MM.1S (cell line): Measurements from ENCODE around the gene LMF1.

Experiments
- CTCF ChIP-seq: fragments of 300-600 bp; sonication (generic); IDR thresholded peaks from 2 replicates; pipeline ENCODE4 v1.5.1; 2016; ENCODE audit warnings: antibody characterized with exemption, low read length, mixed read lengths
- EZH2 ChIP-seq: fragments of 300-600 bp; sonication (generic); optimal IDR thresholded peaks from 2 replicates; pipeline ENCODE3; 2017; ENCODE audit warnings: low read depth, mild to moderate bottlenecking, antibody characterized with exemption, low read length, mixed read lengths
- EZH2phosphoT487 ChIP-seq: fragments of 300-600 bp; sonication (generic); IDR thresholded peaks from 2 replicates; pipeline ENCODE4 v1.6.1; 2018; ENCODE audit warnings: antibody characterized with exemption, low read length

DNA sequence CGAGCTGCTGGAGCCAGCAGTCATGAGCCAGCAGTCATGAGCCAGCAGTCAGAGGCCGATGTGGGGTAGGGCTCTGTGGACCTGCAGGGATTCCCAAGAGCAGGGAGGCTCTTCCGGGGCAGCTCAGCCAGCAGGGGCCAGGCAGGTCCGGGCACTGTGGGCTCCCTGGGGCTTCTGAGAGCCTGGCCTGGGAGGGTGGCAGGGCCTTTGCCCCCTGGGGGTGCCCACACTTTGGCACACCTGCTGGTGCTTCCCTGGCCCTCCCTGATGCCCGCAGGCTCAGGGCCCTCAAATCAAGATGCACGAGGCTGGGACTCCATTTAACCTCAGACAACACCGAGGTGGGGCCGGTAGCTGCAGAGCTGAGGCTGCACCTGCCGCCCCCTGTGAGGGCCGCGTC, 28.9 kb upstream of the LMF1 start:
- no peak for TF ChIP-seq CTCF
- TF ChIP-seq EZH2 = no peak
- no peak for TF ChIP-seq EZH2phosphoT487
